Right ventricle myocardium superior (tissue), 1 donor: ENCODE measurements around the gene FNDC7. TPM values are rescaled to one million over a fixed set of nuclear protein-coding genes. Genes with fewer than 3 reads are reported as not detected.

Experiments used
- ATAC-seq: fragments of 200-7000 bp; cut with Tn5 transposase; one replicate; pipeline ENCODE4 v1.9.1; 2020; ENCODE audit warnings: mild to moderate bottlenecking; ENCODE audit not compliant: poor library complexity
- DNase-seq: peaks from one replicate; pipeline ENCODE4 v3.0.0-alpha.2; 2020
- intact Hi-C: fragments of 100-400 bp; cut with DNase I; formaldehyde crosslinking; loops from one replicate; pipeline ENCODE4 v1.11.2; 2022
- total RNA-seq: library from RNA; stranded (reverse); fragmentation: NEBNext Ultra II Directional; extraction: Animal tissue kit (Norgen Biotek cat#: 25700); gene quantifications from one replicate; pipeline ENCODE4 v1.2.1, GENCODE V29; 2021
- donor health status: DM: no; HTN: yes; CAD: no; lungs with severe emphysema.

Gene FNDC7
- total RNA-seq, 1 donor from 2014 or later: not detected

DNA sequence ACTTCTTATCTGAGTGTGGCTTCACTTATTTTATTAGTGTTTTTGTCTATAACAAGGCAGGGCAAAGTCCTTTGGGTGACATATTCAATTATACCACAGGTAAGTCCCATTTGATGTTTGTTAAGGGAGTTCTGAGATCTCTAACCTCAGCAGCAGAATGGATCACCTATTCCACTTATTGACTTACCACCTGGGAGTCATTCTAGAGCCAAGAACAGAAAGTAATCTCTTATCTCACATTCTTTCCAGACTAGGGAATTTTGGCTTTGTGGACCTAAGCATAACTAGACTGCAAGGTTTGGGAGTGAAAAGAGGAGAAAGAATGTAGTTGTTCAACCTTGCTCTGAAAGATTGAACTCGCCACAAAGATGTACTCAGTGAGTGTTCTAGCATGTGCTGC is 13.2 kb downstream of the FNDC7 start:
- ATAC-seq: no peak
- intact Hi-C loops: no loop called here
- no peak for DNase-seq

DNA sequence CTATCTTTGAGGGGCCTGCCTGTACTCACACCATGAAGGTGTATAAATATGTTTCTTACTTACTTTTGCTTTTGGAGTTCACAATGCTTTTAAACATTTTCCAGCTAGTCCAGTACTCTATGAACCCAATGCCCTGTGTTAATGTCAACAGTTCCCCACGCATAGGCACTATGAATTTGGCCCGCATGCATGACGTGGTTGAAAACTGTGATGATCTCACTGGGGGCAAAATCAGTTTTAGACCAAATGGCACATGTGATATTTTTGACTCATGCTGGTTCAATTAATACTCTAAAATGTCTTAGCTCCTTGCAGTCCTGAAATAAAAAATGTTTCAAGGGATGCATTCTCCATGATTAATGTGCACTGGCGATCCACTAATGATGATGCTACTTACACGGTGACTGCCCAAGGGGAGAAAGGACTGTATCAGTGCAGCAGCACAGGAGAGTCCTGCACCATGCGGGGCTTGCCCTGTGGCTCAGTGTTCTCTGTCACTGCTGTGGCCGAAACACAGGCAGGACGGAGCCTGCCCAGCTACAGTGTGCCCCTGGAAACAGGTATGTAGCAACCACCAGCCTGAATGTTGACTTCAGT is 15.7 kb downstream of the FNDC7 start:
- no peak for DNase-seq
- intact Hi-C loops: no loop called here
- no peak for ATAC-seq

DNA sequence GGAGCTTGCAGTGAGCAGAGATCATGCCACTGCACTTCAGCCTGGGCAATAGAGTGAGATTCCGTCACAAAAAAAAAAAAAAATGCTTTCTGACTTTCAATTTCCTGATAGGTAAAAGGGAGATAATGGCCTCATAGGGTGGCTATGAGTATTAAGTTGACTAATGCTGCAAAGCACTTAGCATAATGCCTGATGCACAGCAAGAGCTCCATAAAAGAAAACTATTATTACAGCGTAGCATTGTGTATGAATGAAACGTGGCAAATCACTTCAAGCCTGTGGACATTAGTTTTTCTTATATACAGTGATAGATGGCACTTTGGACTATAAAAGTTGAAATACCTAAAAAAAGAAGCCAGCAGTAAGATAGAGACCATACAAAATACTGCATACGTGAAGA is 16.8 kb downstream of the FNDC7 start:
- intact Hi-C loops: no loop called here
- DNase-seq (no peak), ATAC-seq (no peak)

DNA sequence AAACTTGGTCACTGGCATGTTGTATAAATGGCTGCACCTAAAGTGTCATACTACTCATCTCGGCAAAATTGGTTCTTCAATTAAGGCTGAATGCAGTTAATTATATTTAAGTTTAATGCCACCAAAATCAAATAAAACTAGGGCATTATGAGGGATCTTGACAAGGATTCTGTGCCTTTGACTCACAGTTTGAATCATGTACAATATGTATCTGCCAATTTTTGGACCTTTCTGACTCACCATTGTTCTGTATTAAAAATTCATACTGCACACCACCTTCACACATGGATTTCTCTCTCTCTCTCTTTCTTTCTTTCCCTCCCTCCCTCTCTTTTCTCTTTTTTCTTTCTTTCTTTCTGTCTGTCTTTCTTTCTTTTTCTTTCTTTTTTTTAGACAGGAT is 19.7 kb downstream of the FNDC7 start:
- intact Hi-C loops: no loop called here
- no peak for DNase-seq
- no peak for ATAC-seq

DNA sequence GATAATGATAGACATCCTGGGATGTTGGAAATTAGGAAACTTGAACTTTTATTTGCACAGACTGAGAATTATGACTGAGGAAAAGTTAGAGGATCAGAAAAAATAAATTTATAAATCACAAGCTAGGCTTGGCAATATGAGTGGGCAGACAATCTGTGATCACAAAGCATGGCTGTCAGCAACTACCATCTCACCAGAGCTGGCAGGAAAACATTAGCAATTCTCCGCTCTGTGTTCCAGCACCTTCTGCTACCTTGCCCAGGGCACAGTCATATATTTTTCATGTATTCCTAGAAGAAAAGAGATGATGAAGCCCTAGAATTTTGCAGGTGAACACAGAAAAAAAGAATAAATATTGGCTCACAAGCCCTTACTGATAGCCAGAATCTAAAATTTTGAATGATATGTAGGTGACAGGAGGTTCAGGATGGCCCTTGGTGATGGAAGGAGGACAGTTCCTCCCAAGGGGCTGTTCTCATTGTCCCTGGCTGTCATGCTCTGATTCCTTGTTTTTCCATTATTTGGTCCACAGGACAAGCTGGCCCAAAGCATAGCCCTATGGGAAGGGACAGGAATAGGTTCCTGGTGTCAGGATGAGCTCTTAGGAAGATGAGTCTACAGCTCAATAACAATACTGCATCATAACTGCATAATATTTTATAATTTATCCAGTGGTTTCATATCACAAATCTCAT is 21.6 kb downstream of the FNDC7 start:
- ATAC-seq (no peak), DNase-seq (no peak)
- intact Hi-C loops: no loop called here

DNA sequence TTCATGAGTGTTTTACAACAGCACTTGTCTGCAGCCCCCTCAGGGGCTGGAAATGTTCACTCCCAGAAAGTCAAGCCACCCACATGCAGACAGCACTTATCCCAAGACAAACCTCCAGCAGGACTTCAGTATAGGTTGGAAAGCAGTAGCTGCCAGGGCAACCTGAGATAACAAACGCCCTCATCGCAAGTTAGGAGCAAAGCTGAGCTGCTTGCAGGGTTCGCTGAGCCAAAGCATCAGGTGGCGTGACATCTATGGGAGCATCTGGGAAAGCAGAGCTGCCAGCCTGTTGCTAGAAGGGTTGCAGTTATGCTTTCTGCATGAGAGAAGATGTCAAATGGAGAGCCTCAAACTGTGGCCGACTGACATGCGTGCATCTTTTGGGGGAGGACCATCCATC is 29.5 kb downstream of the FNDC7 start:
- intact Hi-C loops: loop anchor here (10.0 kb wide), 1 partner anchor 47 kb away; the partner anchor contains the start of gene PRPF38B
- ATAC-seq (no peak), DNase-seq (no peak)

DNA sequence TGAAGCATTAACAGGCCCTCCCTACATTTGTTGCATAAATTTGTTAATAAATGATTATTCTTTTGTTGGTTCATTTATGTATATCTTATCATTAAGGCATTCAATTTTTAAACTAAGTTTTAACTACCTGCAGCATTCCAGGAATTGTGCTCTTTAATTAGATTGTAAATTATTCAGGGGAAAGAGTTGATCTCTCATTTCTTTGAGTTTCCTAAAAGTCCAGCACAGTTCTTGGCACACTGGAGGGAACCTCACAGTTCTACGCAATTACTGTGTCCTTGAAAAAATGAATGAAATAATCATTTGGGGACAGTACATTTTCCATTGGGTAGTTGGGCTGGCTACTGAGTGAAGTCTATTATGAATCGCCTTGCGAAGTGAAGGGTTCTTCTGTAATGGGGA is 33.3 kb downstream of the FNDC7 start:
- ATAC-seq (no peak), DNase-seq (no peak)
- intact Hi-C loops: loop anchor here (10.0 kb wide), 1 partner anchor 51 kb away; the partner anchor contains the start of gene PRPF38B

DNA sequence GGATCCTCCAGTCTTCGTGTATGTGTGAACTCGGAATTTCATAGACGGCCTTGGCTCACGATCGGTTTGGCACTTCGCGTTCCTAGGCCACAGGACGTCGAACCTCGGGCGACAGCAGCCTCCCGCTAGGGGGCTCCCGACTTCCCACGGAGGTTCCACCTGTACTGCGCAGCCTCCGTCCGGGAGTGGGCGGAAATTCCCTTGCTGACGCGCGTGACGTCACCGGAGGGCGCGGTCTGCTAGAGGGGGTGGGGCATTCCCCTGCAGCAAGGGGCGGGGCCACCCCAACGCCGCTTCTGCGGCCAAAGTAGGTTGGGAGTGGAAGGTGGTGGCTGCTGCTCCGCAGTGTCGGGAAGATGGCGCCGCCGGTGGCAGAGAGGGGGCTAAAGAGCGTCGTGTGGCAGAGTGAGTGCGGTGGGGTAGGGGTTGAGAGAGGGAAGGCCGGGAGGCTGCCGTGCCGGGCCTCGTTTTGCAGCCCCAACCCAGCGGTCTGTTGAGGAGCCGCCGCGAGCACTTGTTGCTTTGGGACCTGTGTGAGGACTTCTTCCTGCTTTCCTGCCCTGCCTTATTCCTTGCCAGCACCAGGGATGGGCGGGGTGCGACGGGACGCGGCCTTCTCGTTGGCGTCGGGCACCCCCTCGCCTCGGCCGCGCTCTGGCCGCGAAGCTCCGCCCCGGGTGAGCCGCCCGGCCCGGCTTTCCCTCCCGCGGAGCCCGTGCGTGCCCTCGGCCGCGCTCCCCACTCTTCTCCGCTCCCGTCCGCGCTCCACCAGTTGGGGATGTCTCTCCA is 33.9 kb downstream of the FNDC7 start, which contains the start of gene STXBP3:
Gene STXBP3, plus strand, starts transcription at position 293 of the 789 bp plus-strand sequence. Its CDS starts 64 bp downstream, at position 357.
- ATAC-seq (peak; percentile 98), DNase-seq (peak; percentile 99)
- intact Hi-C loops: loop anchor here (10.0 kb wide), 1 partner anchor 52 kb away; the partner anchor contains the start of gene PRPF38B

DNA sequence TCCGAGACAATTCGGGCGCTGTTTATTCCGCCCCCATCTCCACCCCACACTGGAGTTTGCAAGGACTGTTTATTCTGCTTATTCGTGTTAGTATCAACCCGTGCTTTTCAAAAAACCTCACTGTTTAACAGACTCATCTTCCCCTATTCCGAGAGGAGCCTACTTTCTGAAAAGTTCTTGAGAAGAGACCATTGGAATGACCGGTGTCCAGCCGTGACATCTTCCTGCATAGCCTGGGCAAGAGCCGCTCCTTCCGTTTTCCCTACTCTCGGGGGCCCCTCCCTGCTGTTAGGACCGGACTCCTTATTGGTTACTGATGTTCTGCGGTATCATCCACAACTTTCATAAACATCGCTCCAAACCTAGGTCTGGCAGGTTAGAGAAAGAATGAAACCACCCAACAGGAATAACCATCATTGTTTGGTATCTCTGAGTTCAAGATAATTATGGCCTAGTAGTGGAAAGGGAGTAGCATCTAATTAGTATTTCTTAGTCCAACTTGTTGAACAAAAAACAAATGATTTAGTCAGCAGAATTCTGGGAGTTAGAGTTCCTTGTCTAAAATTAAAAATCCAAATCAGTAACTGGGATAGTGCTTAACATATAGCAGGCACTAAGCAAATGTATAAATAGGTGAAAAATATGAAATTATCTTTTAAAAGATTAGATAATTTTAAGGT is 34.6 kb downstream of the FNDC7 start:
- intact Hi-C loops: loop anchor here (10.0 kb wide), 1 partner anchor 53 kb away; the partner anchor contains the start of gene PRPF38B
- peak; percentile 84 for DNase-seq
- peak; percentile 82 for ATAC-seq

DNA sequence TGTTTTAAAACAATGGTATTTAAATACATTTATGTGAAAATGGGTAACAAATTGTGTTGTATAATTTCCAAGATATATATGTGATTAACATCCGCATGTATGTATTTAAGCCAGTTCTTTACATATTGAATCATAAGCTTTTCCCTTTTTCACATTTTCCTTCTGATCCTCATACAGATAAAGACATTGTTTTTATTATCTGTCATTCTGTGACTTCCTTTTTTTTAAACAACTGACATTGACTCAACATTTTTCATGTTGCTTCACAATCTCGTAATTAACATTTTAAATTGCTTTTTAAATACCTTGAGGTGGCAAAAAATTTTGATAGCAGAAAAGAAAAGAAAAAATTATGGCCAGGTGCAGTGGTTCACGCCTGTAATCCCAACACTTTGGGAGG is 35.2 kb downstream of the FNDC7 start:
- ATAC-seq (no peak), DNase-seq (no peak)
- intact Hi-C loops: loop anchor here (10.0 kb wide), 1 partner anchor 53 kb away; the partner anchor contains the start of gene PRPF38B

DNA sequence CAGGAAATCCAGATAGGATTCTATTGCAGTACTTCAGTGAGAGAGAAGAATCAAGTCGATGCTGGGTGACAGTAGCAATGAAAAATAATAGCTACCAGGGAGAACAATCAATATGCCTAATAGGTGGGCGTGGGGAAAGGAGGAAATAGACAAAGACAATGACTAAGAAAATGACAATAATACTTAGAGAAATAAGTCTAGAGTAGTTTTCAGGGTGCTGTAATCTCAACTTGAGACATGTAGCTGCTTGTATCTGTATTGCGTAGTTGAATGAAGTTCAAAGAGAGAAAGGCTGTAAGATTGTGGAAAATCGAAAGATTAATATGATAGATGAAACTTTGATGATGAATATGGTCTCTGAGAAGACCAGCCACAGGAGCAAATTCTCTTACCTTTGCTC is 36.4 kb downstream of the FNDC7 start:
- no peak for DNase-seq
- intact Hi-C loops: loop anchor here (10.0 kb wide), 1 partner anchor 54 kb away; the partner anchor contains the start of gene PRPF38B
- ATAC-seq: no peak

DNA sequence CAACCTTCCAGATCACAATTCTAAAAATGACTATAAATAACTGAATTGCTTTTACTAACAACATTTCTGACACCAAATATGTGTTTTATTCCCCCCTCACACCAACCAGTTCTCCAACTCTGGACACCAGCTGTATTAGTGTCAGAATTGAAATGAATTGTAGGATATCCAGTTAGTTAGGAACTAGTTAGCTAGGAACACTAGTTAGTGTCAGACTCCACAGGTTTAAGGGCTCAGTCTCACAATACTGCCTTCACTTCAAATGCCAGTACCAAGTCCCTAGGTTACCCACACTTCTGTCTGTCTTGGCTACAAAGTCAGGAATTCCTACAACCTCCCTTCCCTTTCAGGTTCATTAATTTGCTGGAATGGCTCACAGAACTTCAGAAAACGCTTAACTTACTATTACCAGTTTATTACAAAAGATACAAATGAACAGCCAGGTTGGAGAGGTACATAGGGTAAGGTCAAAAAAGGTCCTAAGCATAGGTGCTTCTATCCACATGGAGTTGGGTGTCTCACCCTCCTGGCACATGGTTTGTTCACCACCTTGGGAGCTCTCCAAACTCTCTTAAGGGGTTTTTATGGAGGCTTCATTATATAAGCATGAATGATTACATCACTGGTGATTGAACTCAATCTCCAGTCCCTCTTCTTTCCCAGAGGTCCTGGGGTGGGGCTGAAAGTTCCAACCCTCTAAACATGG is 37.9 kb downstream of the FNDC7 start:
- intact Hi-C loops: no loop called here
- DNase-seq: no peak
- ATAC-seq: no peak

DNA sequence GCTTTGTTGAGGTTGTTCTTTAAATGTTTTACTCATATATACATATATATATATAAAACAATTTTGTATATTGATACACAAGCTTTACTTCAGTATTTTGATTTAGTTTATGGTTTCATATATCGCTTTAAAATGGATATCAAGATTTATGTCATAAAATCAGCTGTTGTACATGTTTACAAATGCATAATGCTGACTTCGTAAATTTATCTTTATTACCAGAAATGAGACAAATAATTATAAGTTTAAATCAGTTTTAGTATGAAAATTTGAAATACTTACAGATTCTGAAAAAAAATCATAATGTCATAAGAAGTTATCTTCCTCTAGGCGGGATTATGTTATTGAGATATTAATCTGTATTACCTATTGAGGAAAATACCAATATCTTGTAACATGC is 40.7 kb downstream of the FNDC7 start:
- ATAC-seq (no peak), DNase-seq (no peak)
- intact Hi-C loops: no loop called here

DNA sequence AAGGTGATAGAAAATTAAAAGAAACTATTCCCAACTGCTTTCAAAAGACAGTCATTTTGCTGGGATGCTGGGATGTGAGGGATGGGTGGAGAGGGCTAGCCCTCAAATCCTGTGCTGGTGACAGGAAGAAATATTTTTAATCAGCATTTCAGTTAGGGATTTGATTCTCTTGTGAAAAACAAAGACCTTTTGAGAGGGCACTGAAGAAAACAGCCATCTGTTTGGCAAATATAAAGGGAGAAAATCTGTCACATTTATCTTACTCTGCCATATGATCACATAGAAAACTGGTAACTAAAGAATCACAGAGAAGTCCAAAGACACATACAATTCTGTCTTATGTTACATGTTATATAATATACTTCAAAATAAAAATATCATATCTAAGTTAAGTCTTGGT is 46.1 kb downstream of the FNDC7 start:
- no peak for DNase-seq
- intact Hi-C loops: no loop called here
- no peak for ATAC-seq

DNA sequence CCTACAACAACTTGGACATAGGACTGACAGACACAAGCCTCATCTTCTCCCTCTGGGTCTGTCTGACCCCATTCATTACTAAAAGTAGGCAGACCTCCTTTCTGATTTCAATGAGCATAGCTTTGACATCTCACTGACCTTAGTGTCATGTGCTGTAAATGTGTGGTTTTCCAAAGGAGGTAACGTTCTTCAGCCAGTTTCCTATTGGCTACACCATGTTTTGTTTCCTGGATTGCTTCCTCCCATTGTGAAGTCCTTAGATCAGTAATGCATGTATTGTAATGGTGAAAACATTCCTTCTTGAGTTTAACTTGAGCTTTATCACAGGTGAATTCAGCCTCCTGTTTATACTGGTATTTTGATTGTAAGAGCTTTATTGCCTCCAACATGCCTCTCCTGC is 54.4 kb downstream of the FNDC7 start:
- intact Hi-C loops: no loop called here
- DNase-seq (no peak), ATAC-seq (no peak)

DNA sequence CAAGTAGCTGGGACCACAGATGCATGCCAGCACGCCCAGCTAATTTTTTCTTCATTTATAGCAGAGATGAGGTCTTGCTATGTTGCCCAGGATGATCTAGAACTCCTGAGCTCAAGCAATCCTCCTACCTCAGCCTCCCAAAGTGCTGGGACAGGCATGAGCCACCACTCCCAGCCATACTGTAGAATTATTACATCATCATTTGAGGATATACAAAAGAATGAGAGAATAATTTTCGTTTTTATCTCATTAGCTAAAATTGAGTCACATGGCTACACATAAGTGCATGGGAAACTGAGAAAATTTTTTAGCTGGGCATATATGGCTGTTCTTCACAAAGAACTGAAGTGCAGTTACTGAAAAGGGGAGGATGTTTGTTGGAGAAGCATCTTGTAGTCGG is 55.0 kb downstream of the FNDC7 start:
- DNase-seq: no peak
- intact Hi-C loops: no loop called here

DNA sequence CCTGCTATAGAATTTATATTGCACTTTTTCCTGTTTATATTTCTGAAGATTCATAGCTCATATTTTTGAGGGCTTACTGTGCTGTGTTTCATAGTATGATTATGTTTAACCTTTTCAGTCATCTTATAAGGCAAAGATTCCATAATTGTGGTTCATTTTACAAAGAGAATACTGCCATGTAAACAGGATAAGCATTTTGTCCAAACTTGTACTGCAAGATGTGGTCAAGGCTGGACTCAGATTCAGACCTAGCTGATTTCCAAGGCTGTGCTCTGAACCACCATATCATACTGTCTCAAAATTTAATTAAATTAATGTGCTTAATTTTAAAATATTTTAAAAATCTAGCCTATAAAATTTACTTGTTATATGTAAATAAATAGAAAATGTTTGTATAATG is 65.1 kb downstream of the FNDC7 start:
- ATAC-seq (no peak), DNase-seq (no peak)
- intact Hi-C loops: no loop called here

More for the DNA sequence above, 55.0 kb downstream of the FNDC7 start:
- ATAC-seq: no peak

DNA sequence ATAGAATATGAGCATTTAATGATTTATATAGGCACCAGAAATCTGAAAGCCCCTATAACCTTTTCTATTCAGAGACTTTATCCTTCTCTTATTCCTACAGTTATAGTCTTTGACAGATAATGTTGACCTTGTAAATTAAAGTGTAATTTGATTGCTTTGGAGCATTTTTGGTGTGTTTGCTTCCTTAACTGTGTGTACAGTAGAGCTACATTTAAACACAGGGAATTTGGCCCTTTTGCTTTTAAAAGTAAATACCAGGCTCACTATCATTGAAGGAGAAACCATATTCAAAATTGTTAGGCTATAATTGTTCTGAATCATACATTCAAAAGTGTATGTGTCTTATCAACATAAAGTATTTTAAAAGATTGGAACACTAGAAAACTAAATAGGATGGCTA is 66.7 kb downstream of the FNDC7 start:
- ATAC-seq (no peak), DNase-seq (no peak)
- intact Hi-C loops: no loop called here
